K562 (cell line): ENCODE measurements around the gene TBC1D5. TPM values are rescaled to one million over a fixed set of nuclear protein-coding genes. Genes with fewer than 3 reads are reported as not detected.

Experiments used
- AFF4 ChIP-seq: sonication (generic); formaldehyde crosslinking; IDR thresholded peaks from 2 replicates; pipeline ENCODE4 v1.8.0; 2023; ENCODE audit warnings: mild to moderate bottlenecking, missing genetic modification reagents
- CC2D1A ChIP-seq: fragments of 450-650 bp; IDR thresholded peaks from 2 replicates; pipeline ENCODE4 v1.6.1; 2017; ENCODE audit warnings: mild to moderate bottlenecking
- CHD4 ChIP-seq: fragments of 200-600 bp; sonication (generic); IDR thresholded peaks from 3 replicates; pipeline ENCODE4 v1.6.1; 2012; ENCODE audit warnings: low read depth, mild to moderate bottlenecking, mixed read lengths, low read length, inconsistent platforms; ENCODE audit not compliant: insufficient read depth, insufficient replicate concordance, poor library complexity, severe bottlenecking
- NFE2 ChIP-seq: IDR thresholded peaks from 2 replicates; pipeline ENCODE4 v1.6.1; 2014; ENCODE audit warnings: antibody characterized with exemption, low read depth
- SMARCE1 ChIP-seq: fragments of 450-650 bp; IDR thresholded peaks from 2 replicates; pipeline ENCODE4 v1.7.1; 2016; ENCODE audit warnings: mild to moderate bottlenecking
- SRF ChIP-seq, 2 experiments: fragments of 250-450, 450-650 bp in 1 of 2; sonication (Bioruptor Pico) in 1 of 2; sonication (generic) in 1 of 2; formaldehyde crosslinking; IDR thresholded peaks; 2 replicates each; pipeline versions ENCODE4 v1.5.0 to v1.5.1; 2020 to 2022; ENCODE audit warnings: mild to moderate bottlenecking in 1 of 2, missing genetic modification reagents in 1 of 2
- TGIF2 ChIP-seq: sonication (generic); formaldehyde crosslinking; IDR thresholded peaks from 2 replicates; pipeline ENCODE4 v1.8.1; 2022; ENCODE audit warnings: mild to moderate bottlenecking, missing genetic modification reagents, moderate library complexity
- ZNF217 ChIP-seq: sonication (generic); formaldehyde crosslinking; IDR thresholded peaks from 2 replicates; pipeline ENCODE4 v1.8.0; 2022; ENCODE audit warnings: mild to moderate bottlenecking, missing genetic modification reagents
- ZNF57 ChIP-seq: fragments of 450-650 bp; formaldehyde crosslinking; IDR thresholded peaks from 2 replicates; pipeline ENCODE4 v1.4.0; 2020; ENCODE audit warnings: mild to moderate bottlenecking, moderate library complexity
- ZNF77 ChIP-seq: fragments of 250-450 bp; sonication (Bioruptor Pico); IDR thresholded peaks from 2 replicates; pipeline ENCODE4 v1.5.0; 2020
- polyA plus RNA-seq, 8 experiments: library from polyadenylated mRNA; depleted of rRNA in 4 of 8; stranded (reverse) in 5 of 8; unstranded in 3 of 8; fragments of >200 nt; fragmentation: Nextera tagmentation in 2 of 8; fragmentation: Illumina TruSeq in 1 of 8; extraction: Ambion mirVana in 2 of 8; extraction: Trizol in 1 of 8; gene quantifications; 2 replicates each; pipeline versions ENCODE4 v1.2.1 to v1.2.3, GENCODE V29; 2011 to 2014; ENCODE audit warnings: inconsistent platforms in 1 of 8, missing spikeins in 1 of 8
- total RNA-seq, 7 experiments: library from RNA; depleted of rRNA in 6 of 7; stranded (reverse); fragments of >200 nt in 6 of 7; fragmentation: Illumina TruSeq in 2 of 7; extraction: Trizol in 2 of 7; gene quantifications; 2 replicates each; pipeline versions ENCODE4 v1.2.1 to v1.2.3, GENCODE V29; 2011 to 2021; ENCODE audit warnings: low replicate concordance in 1 of 7

The TBC1D5 gene
- total and polyA plus RNA-seq, 9 of the 15 experiments (the other 6 are each of a cell fraction or from before 2014, with no cell fraction given), result 2.9 to 38.1 (median 25.6) TPM

- TF ChIP-seq CHD4 (no peak), SRF (CRISPR knock-in tag; IDR thresholded peaks at IDR 0.05) (no peak), SMARCE1 (no peak), AFF4 (CRISPR knock-in tag) (no peak), ZNF57 (CRISPR knock-in tag) (no peak), ZNF77 (no peak), TGIF2 (no peak), NFE2 (no peak), CC2D1A (no peak), ZNF217 (CRISPR knock-in tag) (no peak)
Observed at GRCh38 chr3:17157713-17158112, 584.7 kb downstream of the TBC1D5 start (continued).
